ENCODE results near the gene ENOX1. TPM values are rescaled to one million over a fixed set of nuclear protein-coding genes. Genes with fewer than 3 reads are reported as not detected.

Gene ENOX1
- total RNA-seq, 1 donor from 2014 or later = 1.1 TPM

GRCh38 chr13:43640476-43640875 is 146.3 kb downstream of the ENOX1 start:
- H3K4me3 ChIP-seq = no peak overlapping the region
- no peak overlapping the region for H3K27ac ChIP-seq
- H3K36me3 ChIP-seq = no peaks in the 10 kb centered on the region
- DNase-seq (ENCODE audit: low spot score) = no peak
- no peaks in the 10 kb centered on the region for H3K9me3 Mint-ChIP-seq
- H3K79me2 ChIP-seq (ENCODE audit: low read depth) = no peaks in the 10 kb centered on the region
- H3K27me3 ChIP-seq = no peaks in the 10 kb centered on the region
- no peaks in the 10 kb centered on the region for H3K4me1 Mint-ChIP-seq
- H3K27ac Mint-ChIP-seq = no peak overlapping the region
- no peak overlapping the region for H3K9ac ChIP-seq
- H4K20me1 ChIP-seq (ENCODE audit: low read depth) = no peaks in the 10 kb centered on the region
- H3K9me3 ChIP-seq (ENCODE audit: low read depth) = no peaks in the 10 kb centered on the region
- H3K4me2 ChIP-seq = no peak overlapping the region
- TF ChIP-seq EZH2 (IDR thresholded peaks at IDR 0.05) (no peak), CTCF (IDR thresholded peaks at IDR 0.05) (no peak), EZH2phosphoT487 (IDR thresholded peaks at IDR 0.05) (no peak)
- no peaks in the 10 kb centered on the region for H3K36me3 Mint-ChIP-seq
- H2AFZ ChIP-seq (replicated peaks) = no peak overlapping the region
- H3K27me3 Mint-ChIP-seq (ENCODE audit: insufficient read depth, low read depth) = no peaks in the 10 kb centered on the region
- no peak overlapping the region for H3K4me3 Mint-ChIP-seq
- H3F3A ChIP-seq (ENCODE audit: low read depth) = no peaks in the 10 kb centered on the region
- H3K4me1 ChIP-seq = no peaks in the 10 kb centered on the region

DNA sequence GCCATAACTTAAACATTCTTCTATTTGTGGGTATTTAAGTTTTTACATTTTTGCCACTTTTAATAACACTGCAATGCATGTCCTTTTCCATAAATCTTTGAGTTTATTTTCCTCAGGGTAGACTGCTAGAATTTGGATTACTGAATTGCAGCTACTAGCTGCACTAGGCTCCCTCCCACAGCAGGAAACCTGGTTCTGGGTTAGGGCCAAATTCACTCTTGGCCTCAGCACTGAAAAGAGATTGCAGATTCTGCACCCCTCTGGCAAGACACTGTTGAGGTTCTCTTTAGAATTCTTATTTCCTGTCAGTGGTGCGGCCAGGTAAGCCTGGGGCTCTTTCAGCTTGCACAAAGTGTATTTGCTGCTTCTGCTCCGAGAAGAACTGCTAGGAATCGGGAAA is 155.7 kb downstream of the ENOX1 start:
- Histone ChIP-seq H4K20me1 (ENCODE audit: low read depth) (no peaks in the 10 kb centered on the region), H3K4me3 (no peak overlapping the region), H3K4me1 (peaks cover 31% of the 10 kb centered on the region), H3K79me2 (ENCODE audit: low read depth) (no peaks in the 10 kb centered on the region), H3K36me3 (no peaks in the 10 kb centered on the region), H3K27ac (no peak overlapping the region), H3K9me3 (ENCODE audit: low read depth) (no peaks in the 10 kb centered on the region), H3K9ac (no peak overlapping the region), H3F3A (ENCODE audit: low read depth) (no peaks in the 10 kb centered on the region), H3K27me3 (no peaks in the 10 kb centered on the region), H2AFZ (replicated peaks) (peak overlapping the region; percentile 30), H3K4me2 (no peak overlapping the region)
- peaks cover 1% of the 10 kb centered on the region for H3K36me3 Mint-ChIP-seq
- peaks cover 2% of the 10 kb centered on the region for H3K9me3 Mint-ChIP-seq
- DNase-seq (ENCODE audit: low spot score) = no peak
- H3K4me3 Mint-ChIP-seq = no peak overlapping the region
- H3K4me1 Mint-ChIP-seq = peaks cover 20% of the 10 kb centered on the region
- no peaks in the 10 kb centered on the region for H3K27me3 Mint-ChIP-seq (ENCODE audit: insufficient read depth, low read depth)
- H3K27ac Mint-ChIP-seq = no peak overlapping the region
- TF ChIP-seq CTCF (IDR thresholded peaks at IDR 0.05) (no peak), EZH2 (IDR thresholded peaks at IDR 0.05) (no peak), EZH2phosphoT487 (IDR thresholded peaks at IDR 0.05) (no peak)

DNA sequence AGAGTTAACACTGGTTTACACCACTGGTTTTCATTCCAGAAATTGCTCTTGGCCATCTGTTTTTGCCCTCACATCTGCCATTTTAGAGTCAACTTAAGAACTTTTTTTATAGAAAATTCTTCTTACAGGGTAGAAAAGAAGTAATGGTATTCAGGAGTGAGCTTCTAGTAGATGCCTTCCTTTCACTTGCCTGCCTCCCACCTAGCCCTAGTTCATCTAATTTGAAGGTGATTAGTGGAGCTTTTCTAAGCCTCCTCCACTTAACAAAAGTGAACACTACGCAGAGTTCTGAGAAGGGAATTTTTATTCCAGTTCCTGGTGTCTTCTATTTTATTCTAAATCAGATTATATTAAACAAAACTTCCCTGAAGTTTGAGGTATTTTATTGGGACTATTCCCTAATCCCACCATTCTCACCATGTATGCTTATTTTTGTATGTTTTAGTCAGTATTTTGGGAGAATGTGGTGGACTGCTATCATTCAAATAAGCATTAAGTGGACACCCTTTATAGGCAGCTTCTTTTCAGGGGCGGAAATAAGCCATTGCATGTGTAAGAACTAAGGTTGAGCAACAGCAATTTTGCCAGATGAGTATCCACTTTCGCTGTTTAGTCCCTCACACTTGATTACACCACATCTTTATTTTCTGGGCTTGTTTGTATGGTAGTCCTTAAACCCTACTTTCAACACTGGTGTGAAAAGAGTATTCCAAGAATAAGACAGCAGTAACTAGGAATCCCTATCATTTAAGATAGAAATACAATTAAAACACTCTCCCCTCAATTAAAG is 156.9 kb downstream of the ENOX1 start:
- no peak overlapping the region for H3K27ac ChIP-seq
- H3K27me3 ChIP-seq = no peaks in the 10 kb centered on the region
- peaks cover 26% of the 10 kb centered on the region for H3K4me1 ChIP-seq
- H3K4me1 Mint-ChIP-seq = peaks cover 19% of the 10 kb centered on the region
- no peaks in the 10 kb centered on the region for H3F3A ChIP-seq (ENCODE audit: low read depth)
- no peak for TF ChIP-seq CTCF (IDR thresholded peaks at IDR 0.05)
- TF ChIP-seq EZH2phosphoT487 (IDR thresholded peaks at IDR 0.05) = no peak
- no peak for TF ChIP-seq EZH2 (IDR thresholded peaks at IDR 0.05)
- no peaks in the 10 kb centered on the region for H3K36me3 ChIP-seq
- no peaks in the 10 kb centered on the region for H3K79me2 ChIP-seq (ENCODE audit: low read depth)
- no peaks in the 10 kb centered on the region for H4K20me1 ChIP-seq (ENCODE audit: low read depth)
- peaks cover 2% of the 10 kb centered on the region for H3K9me3 Mint-ChIP-seq
- H3K4me2 ChIP-seq = no peak overlapping the region
- H3K27me3 Mint-ChIP-seq (ENCODE audit: insufficient read depth, low read depth) = no peaks in the 10 kb centered on the region
- H3K27ac Mint-ChIP-seq = no peak overlapping the region
- peak; percentile 21 for DNase-seq (ENCODE audit: low spot score)
- no peaks in the 10 kb centered on the region for H3K9me3 ChIP-seq (ENCODE audit: low read depth)
- H3K9ac ChIP-seq = no peak overlapping the region
- H3K4me3 ChIP-seq = no peak overlapping the region
- H3K36me3 Mint-ChIP-seq = peaks cover 1% of the 10 kb centered on the region
- no peak overlapping the region for H2AFZ ChIP-seq (replicated peaks)
- no peak overlapping the region for H3K4me3 Mint-ChIP-seq
